PC-3 (cell line): ENCODE results near the gene ATXN7L2. TPM values are rescaled to one million over a fixed set of nuclear protein-coding genes. Genes with fewer than 3 reads are reported as not detected.
A peak's percentile ranks its signal among the peaks of the same experiment; 100 is the strongest.

ENCODE experiments used
- ATAC-seq: fragments of 200-7000 bp; cut with Tn5 transposase; 2 replicates; pipeline ENCODE4 v1.9.1; 2020; ENCODE audit warnings: mild to moderate bottlenecking, moderate library complexity
- BruUV-seq: library from RNA; stranded (reverse); fragments of 400-500 nt; replicated peaks from 2 replicates; lab custom pipeline; 2021; lab: Mats Ljungman, UMichigan
- CTCF ChIA-PET: fragments of 300-600 bp; sonication (Branson Sonifier 250); formaldehyde crosslinking; loops from one replicate; lab custom pipeline; 2022; ENCODE audit warnings: antibody characterized with exemption; lab: Charles Lee
- POLR2A ChIA-PET: fragments of 300-600 bp; sonication (Branson Sonifier 250); formaldehyde crosslinking; loops from one replicate; lab custom pipeline; 2022; ENCODE audit warnings: antibody characterized with exemption; ENCODE audit not compliant: unreplicated experiment; lab: Charles Lee
- DNase-seq: peaks from one replicate; pipeline ENCODE4 v3.0.0-alpha.2; 2015
- H2AFZ ChIP-seq: fragments of 300-600 bp; sonication (generic); 2 replicates; pipeline ENCODE4 v1.6.0; 2016; ENCODE audit warnings: antibody characterized with exemption, low read length
- H3F3A ChIP-seq: fragments of 300-600 bp; sonication (generic); one replicate; pipeline ENCODE4 v1.6.0; 2017; ENCODE audit warnings: antibody characterized with exemption, low read length, control low read depth, mild to moderate bottlenecking; ENCODE audit not compliant: unreplicated experiment
- H3K27ac ChIP-seq: fragments of 300-600 bp; sonication (generic); 2 replicates; pipeline ENCODE4 v1.5.1; 2016; ENCODE audit warnings: mild to moderate bottlenecking, low read length
- H3K27me3 ChIP-seq: fragments of 300-600 bp; sonication (generic); 2 replicates; pipeline ENCODE4 v1.6.1; 2016; ENCODE audit warnings: low read length, mixed read lengths
- H3K36me3 ChIP-seq: fragments of 300-600 bp; sonication (generic); 2 replicates; pipeline ENCODE4 v1.6.1; 2016; ENCODE audit warnings: low read depth, mixed run types, low read length, mixed read lengths
- H3K4me1 ChIP-seq: fragments of 300-600 bp; sonication (generic); 2 replicates; pipeline ENCODE4 v1.5.1; 2016; ENCODE audit warnings: low read length; ENCODE audit not compliant: insufficient read depth
- H3K4me2 ChIP-seq: fragments of 300-600 bp; sonication (generic); 2 replicates; pipeline ENCODE4 v1.6.0; 2016; ENCODE audit warnings: low read length
- H3K4me3 ChIP-seq: fragments of 300-600 bp; sonication (generic); 2 replicates; pipeline ENCODE4 v1.5.1; 2016; ENCODE audit warnings: mild to moderate bottlenecking, low read length, mixed read lengths
- H3K79me2 ChIP-seq: fragments of 300-600 bp; sonication (generic); 2 replicates; pipeline ENCODE4 v1.6.1; 2017; ENCODE audit warnings: low read length, mixed read lengths
- H3K9ac ChIP-seq: fragments of 300-600 bp; sonication (generic); 2 replicates; pipeline ENCODE4 v1.6.0; 2016; ENCODE audit warnings: mild to moderate bottlenecking, low read length
- H3K9me2 ChIP-seq: fragments of 300-600 bp; sonication (generic); replicated peaks from 2 replicates; pipeline ENCODE4 v1.6.1; 2016; ENCODE audit warnings: mixed run types, low read length, mixed read lengths
- H3K9me3 ChIP-seq: fragments of 300-600 bp; sonication (generic); 2 replicates; pipeline ENCODE4 v1.6.1; 2016; ENCODE audit warnings: low read length, mixed read lengths
- H4K20me1 ChIP-seq: fragments of 300-600 bp; sonication (generic); 2 replicates; pipeline ENCODE4 v1.6.1; 2016; ENCODE audit warnings: low read length, mixed read lengths
- CTCF ChIP-seq: fragments of 300-600 bp; sonication (generic); conservative IDR thresholded peaks from 2 replicates; pipeline ENCODE4 v1.5.1; 2017; ENCODE audit warnings: antibody characterized with exemption, low read depth, mild to moderate bottlenecking, low read length
- EZH2 ChIP-seq: fragments of 300-600 bp; sonication (generic); IDR thresholded peaks from one replicate; pipeline ENCODE4 v1.6.1; 2017; ENCODE audit warnings: antibody characterized with exemption, mild to moderate bottlenecking, low read length; ENCODE audit not compliant: unreplicated experiment
- EZH2phosphoT487 ChIP-seq: fragments of 300-600 bp; sonication (generic); IDR thresholded peaks from 2 replicates; pipeline ENCODE4 v1.6.1; 2018; ENCODE audit warnings: mild to moderate bottlenecking, antibody characterized with exemption, low read length, borderline replicate concordance
- intact Hi-C: fragments of 100-400 bp; cut with micrococcal nuclease; formaldehyde crosslinking; loops from 2 replicates; pipeline ENCODE4 v1.9.0; 2023
- total RNA-seq: library from RNA; depleted of rRNA; stranded (reverse); fragments of >200 nt; gene quantifications from 2 replicates; pipeline ENCODE4 v1.2.3, GENCODE V29; 2014

The ATXN7L2 gene
- total RNA-seq, 1 experiment from 2014 or later = 9.4 TPM

GRCh38 chr1:109438798-109439297 is 44.9 kb upstream of the ATXN7L2 start:
- Histone ChIP-seq H3K4me2 (no peak overlapping the region), H3F3A (no peaks in the 10 kb centered on the region), H4K20me1 (no peaks in the 10 kb centered on the region), H3K4me3 (no peak overlapping the region), H2AFZ (no peak overlapping the region), H3K27ac (no peak overlapping the region), H3K79me2 (no peaks in the 10 kb centered on the region), H3K36me3 (no peaks in the 10 kb centered on the region), H3K9ac (no peak overlapping the region), H3K9me2 (no peaks in the 10 kb centered on the region), H3K27me3 (peaks cover 5% of the 10 kb centered on the region; the same call in 1 of the 2 replicates), H3K9me3 (no peaks in the 10 kb centered on the region), H3K4me1 (peaks cover 12% of the 10 kb centered on the region; the same call in 1 of the 2 replicates)
- CTCF ChIA-PET = no interaction called here
- BruUV-seq = no TSS peak
- ATAC-seq (no peak), DNase-seq (peak; percentile 39)
- intact Hi-C loops = no loop called here
- POLR2A ChIA-PET = no interaction called here
- TF ChIP-seq EZH2phosphoT487 (no peak), EZH2 (no peak), CTCF (no peak)

GRCh38 chr1:109441069-109441468 is 42.6 kb upstream of the ATXN7L2 start:
- intact Hi-C loops = no loop called here
- ChIA-PET POLR2A (no interaction called here), CTCF (no interaction called here)
- DNase-seq = peak; percentile 15
- H3K36me3 ChIP-seq = no peaks in the 10 kb centered on the region
- no peak overlapping the region for H3K4me2 ChIP-seq
- no peaks in the 10 kb centered on the region for H3K9me3 ChIP-seq
- H3K9me2 ChIP-seq = no peaks in the 10 kb centered on the region
- H3F3A ChIP-seq = no peaks in the 10 kb centered on the region
- H4K20me1 ChIP-seq = no peaks in the 10 kb centered on the region
- H3K27ac ChIP-seq = no peak overlapping the region
- TF ChIP-seq EZH2 = no peak
- TF ChIP-seq CTCF = no peak
- no peak for TF ChIP-seq EZH2phosphoT487
- H3K4me1 ChIP-seq = peaks cover 12% of the 10 kb centered on the region; the same call in 1 of the 2 replicates
- no peaks in the 10 kb centered on the region for H3K79me2 ChIP-seq
- no peak overlapping the region for H2AFZ ChIP-seq
- H3K27me3 ChIP-seq = peaks cover 13% of the 10 kb centered on the region
- no TSS peak for BruUV-seq
- no peak overlapping the region for H3K4me3 ChIP-seq
- H3K9ac ChIP-seq = no peak overlapping the region
- ATAC-seq = peak; percentile 31

GRCh38 chr1:109443476-109443875 is 40.2 kb upstream of the ATXN7L2 start:
- Histone ChIP-seq H3K9ac (no peak overlapping the region), H3K27me3 (peaks cover 17% of the 10 kb centered on the region), H2AFZ (no peak overlapping the region), H3F3A (no peaks in the 10 kb centered on the region), H3K36me3 (no peaks in the 10 kb centered on the region), H4K20me1 (no peaks in the 10 kb centered on the region), H3K27ac (no peak overlapping the region), H3K9me3 (no peaks in the 10 kb centered on the region), H3K9me2 (no peaks in the 10 kb centered on the region), H3K4me1 (peaks cover 12% of the 10 kb centered on the region; the same call in 1 of the 2 replicates), H3K79me2 (no peaks in the 10 kb centered on the region), H3K4me2 (no peak overlapping the region), H3K4me3 (no peak overlapping the region)
- DNase-seq (no peak), ATAC-seq (no peak)
- intact Hi-C loops = no loop called here
- BruUV-seq = no TSS peak
- TF ChIP-seq EZH2phosphoT487 (no peak), CTCF (no peak), EZH2 (no peak)
- ChIA-PET CTCF (no interaction called here), POLR2A (no interaction called here)
